ENCODE results near the gene UBE2Q2.

The UBE2Q2 gene

GRCh38 chr15:75808563-75808962 lies 34.7 kb upstream of the UBE2Q2 start:
- CTCF ChIA-PET: interaction anchor here (0.6 to 4.2 kb wide), 6 partner anchors 12 to 441 kb away, joined by 3 to 74 read pairs (median 6); no protein-coding TSS in a partner anchor
- no peak for TF ChIP-seq CTCF (IDR thresholded peaks at IDR 0.05; ENCODE audit: insufficient read depth, low read length, missing control alignments)
- no peak overlapping the region for H3K4me3 ChIP-seq (ENCODE audit: low read depth, low read length)
- no peak for DNase-seq (ENCODE audit: low read depth, low spot score)
- POLR2A ChIA-PET: interaction anchor here (0.6 kb wide), 1 partner anchor 79 kb away, joined by 3 read pairs; no protein-coding TSS in a partner anchor

- no peak for DNase-seq (ENCODE audit: low read depth, low spot score)
- no peak overlapping the region for H3K4me3 ChIP-seq (ENCODE audit: low read depth, low read length)
- ChIA-PET CTCF (interaction anchor here (0.6 to 4.2 kb wide), 15 partner anchors 9 to 340 kb away, joined by 3 to 74 read pairs (median 6); a partner anchor contains a TSS), POLR2A (no interaction called here)
- peak; percentile 38 for TF ChIP-seq CTCF (IDR thresholded peaks at IDR 0.05; ENCODE audit: insufficient read depth, low read length, missing control alignments)
Observed at GRCh38 chr15:75809986-75810750, 33.1 kb upstream of the UBE2Q2 start.

GRCh38 chr15:75810874-75811498 lies 32.3 kb upstream of the UBE2Q2 start:
- no peak for TF ChIP-seq CTCF (IDR thresholded peaks at IDR 0.05; ENCODE audit: insufficient read depth, low read length, missing control alignments)
- H3K4me3 ChIP-seq (ENCODE audit: low read depth, low read length): no peak overlapping the region
- CTCF ChIA-PET: interaction anchor here (0.8 to 4.2 kb wide), 9 partner anchors 9 to 339 kb away, joined by 3 to 74 read pairs (median 6); no protein-coding TSS in a partner anchor
- no peak for DNase-seq (ENCODE audit: low read depth, low spot score)
- POLR2A ChIA-PET: no interaction called here

- no peak for TF ChIP-seq CTCF (IDR thresholded peaks at IDR 0.05; ENCODE audit: insufficient read depth, low read length, missing control alignments)
- ChIA-PET CTCF (interaction anchor here (1.0 to 4.2 kb wide), 9 partner anchors 10 to 339 kb away, joined by 3 to 74 read pairs (median 6); no protein-coding TSS in a partner anchor), POLR2A (no interaction called here)
- peak; percentile 7 for DNase-seq (ENCODE audit: low read depth, low spot score)
- no peak overlapping the region for H3K4me3 ChIP-seq (ENCODE audit: low read depth, low read length)
Observed at GRCh38 chr15:75811626-75812025, 31.6 kb upstream of the UBE2Q2 start.

GRCh38 chr15:75814794-75815193 lies 28.5 kb upstream of the UBE2Q2 start:
- ChIA-PET POLR2A (no interaction called here), CTCF (interaction anchor here (1.0 to 1.5 kb wide), 3 partner anchors 13 to 324 kb away, joined by 3 to 8 read pairs (median 4); no protein-coding TSS in a partner anchor)
- no peak for DNase-seq (ENCODE audit: low read depth, low spot score)
- no peak overlapping the region for H3K4me3 ChIP-seq (ENCODE audit: low read depth, low read length)
- no peak for TF ChIP-seq CTCF (IDR thresholded peaks at IDR 0.05; ENCODE audit: insufficient read depth, low read length, missing control alignments)

All from AG04449 (cell line).